Fibroblast of pulmonary artery (primary cell): ENCODE results near the gene ETV1.
A peak's percentile ranks its signal among the peaks of the same experiment; 100 is the strongest.

Experiments used
- DNase-seq: peaks from one replicate; pipeline ENCODE4 v3.0.0-alpha.2; 2010; ENCODE audit warnings: low read depth
- H3K4me3 ChIP-seq: replicated peaks from 2 replicates; pipeline ENCODE4 v1.5.1; 2011; ENCODE audit warnings: low read depth, mild to moderate bottlenecking, control low read depth, low read length, moderate library complexity
- TF ChIP-seq, protein P1 (sequence below): IDR thresholded peaks from 2 replicates; pipeline ENCODE4 v1.5.1; 2011; ENCODE audit warnings: mild to moderate bottlenecking, control low read depth, low read length, inconsistent platforms; ENCODE audit errors: missing control alignments

Gene ETV1

DNA sequence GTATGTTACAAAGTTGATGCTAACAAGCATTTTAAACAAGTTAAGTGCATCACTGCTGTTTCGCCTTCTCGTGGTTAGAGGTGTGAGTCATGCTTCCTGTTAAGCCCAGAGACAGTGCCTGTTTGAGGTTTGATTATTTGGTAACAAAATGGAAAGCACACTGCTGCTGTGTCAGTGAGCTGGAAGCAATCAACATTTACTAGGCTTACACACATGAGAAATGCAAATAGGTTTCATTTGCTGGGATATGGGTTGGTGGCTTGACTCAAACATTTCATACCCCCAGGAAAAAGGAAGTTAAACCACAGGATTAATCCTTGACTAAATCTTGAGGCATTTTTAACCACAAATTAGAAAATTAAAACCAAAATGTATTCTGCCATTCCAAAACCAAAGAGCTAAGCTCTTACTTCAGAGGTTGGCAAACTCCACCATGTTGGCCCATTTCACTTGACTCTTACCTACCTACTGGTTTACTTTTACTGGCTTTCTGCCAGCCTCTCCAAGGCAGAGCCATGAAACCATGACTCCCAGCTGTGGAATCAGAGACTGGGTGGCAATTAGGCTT lies 139.2 kb downstream of the ETV1 start:
- peak; percentile 95 for DNase-seq
- H3K4me3 ChIP-seq: no peak overlapping the region
- TF ChIP-seq, protein P1, sequence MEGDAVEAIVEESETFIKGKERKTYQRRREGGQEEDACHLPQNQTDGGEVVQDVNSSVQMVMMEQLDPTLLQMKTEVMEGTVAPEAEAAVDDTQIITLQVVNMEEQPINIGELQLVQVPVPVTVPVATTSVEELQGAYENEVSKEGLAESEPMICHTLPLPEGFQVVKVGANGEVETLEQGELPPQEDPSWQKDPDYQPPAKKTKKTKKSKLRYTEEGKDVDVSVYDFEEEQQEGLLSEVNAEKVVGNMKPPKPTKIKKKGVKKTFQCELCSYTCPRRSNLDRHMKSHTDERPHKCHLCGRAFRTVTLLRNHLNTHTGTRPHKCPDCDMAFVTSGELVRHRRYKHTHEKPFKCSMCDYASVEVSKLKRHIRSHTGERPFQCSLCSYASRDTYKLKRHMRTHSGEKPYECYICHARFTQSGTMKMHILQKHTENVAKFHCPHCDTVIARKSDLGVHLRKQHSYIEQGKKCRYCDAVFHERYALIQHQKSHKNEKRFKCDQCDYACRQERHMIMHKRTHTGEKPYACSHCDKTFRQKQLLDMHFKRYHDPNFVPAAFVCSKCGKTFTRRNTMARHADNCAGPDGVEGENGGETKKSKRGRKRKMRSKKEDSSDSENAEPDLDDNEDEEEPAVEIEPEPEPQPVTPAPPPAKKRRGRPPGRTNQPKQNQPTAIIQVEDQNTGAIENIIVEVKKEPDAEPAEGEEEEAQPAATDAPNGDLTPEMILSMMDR: no peak

DNA sequence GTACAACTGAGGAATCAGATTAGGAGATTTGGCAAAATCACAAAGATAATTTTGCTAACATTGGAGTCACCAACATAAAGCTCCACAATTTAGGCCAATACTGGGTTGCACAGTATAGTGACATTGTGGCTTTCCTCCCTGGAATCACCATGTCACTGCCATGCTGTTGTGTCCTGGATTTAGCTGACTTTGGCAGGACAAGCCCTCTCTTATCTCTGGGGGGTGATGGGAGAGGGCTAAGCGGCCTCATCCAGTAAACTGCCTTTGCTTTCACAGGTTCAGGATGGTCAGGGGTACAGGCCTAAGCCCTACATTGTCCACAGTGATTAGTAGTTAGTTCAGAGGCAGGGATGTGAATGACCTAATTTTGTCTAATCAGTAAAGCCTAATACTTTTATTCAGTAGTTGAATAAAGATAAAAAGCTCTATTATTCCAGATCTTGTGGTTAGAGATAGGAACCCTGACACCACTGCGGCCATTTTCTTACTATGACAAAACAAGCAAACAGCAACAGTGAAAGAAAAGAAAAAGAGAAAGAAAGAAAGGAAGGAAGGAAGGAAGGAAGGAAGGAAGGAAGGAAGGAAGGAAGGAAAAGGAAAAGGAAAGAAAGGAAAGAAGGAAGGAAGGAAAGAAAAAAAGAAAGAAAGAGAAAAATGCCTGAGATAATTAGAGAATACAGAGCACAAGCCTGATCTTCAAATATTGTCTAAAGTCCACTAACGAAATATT lies 140.1 kb downstream of the ETV1 start:
- DNase-seq: no peak
- TF ChIP-seq, protein P1: no peak
- no peak overlapping the region for H3K4me3 ChIP-seq

GRCh38 chr7:13848681-13849131 lies 140.8 kb downstream of the ETV1 start:
- TF ChIP-seq, protein P1: no peak
- peak; percentile 8 for DNase-seq
- H3K4me3 ChIP-seq: no peak overlapping the region

GRCh38 chr7:13846386-13846785 lies 143.1 kb downstream of the ETV1 start:
- TF ChIP-seq, protein P1: no peak
- no peak overlapping the region for H3K4me3 ChIP-seq
- DNase-seq: no peak

DNA sequence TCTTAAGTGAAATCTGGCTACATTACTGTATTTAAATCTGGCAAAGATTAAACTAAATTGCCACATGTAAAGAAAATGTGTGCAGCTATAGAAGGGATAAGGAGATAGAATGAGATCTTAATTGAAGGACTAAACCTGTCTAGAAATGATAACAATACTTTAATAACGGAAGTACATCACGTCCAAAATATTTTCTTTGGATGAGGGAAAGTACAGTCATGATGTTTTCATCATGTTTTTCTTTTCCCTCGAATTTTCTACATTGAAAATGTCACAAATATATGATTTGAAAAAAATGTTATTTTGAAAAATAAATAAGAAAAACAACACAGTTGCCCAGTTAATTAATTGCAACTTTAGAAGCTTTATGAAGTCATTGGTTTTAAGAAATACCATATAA lies 143.9 kb downstream of the ETV1 start:
- TF ChIP-seq, protein P1: no peak
- no peak overlapping the region for H3K4me3 ChIP-seq
- no peak for DNase-seq

- no peak for DNase-seq
- no peak overlapping the region for H3K4me3 ChIP-seq
- TF ChIP-seq, protein P1: no peak
These were observed 144.5 kb downstream of the ETV1 start for GRCh38 chr7:13844954-13845353.

DNA sequence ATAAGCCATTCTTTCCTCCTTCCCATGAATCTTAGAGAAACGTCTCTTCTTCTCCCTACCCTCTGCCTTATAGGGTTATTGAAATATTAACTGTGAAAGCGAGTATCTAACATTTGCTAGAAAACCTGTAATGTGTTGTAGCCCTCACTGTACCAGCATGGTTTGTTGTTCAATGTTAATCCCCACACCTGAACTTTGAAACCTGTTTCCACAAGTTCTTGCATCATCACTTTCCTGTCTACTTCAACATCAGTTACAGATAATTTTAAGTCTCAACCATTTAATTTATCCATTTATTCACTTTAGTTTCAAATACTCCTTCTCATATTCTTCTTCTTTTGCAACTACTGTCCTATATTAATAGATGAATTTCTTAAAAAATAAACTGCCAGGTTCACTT lies 148.2 kb downstream of the ETV1 start:
- TF ChIP-seq, protein P1: no peak
- H3K4me3 ChIP-seq: no peak overlapping the region
- no peak for DNase-seq
